IMR-90 (cell line): ENCODE results near the gene UBASH3A.

Experiments
- MXI1 ChIP-seq: IDR thresholded peaks from 2 replicates; pipeline ENCODE4 v1.6.1; 2012; ENCODE audit warnings: low read depth, mild to moderate bottlenecking, low read length, moderate library complexity, borderline replicate concordance
- TF ChIP-seq, protein P1 (sequence below): conservative IDR thresholded peaks from 2 replicates; pipeline ENCODE4 v1.5.1; 2012; ENCODE audit warnings: mild to moderate bottlenecking, low read depth, low read length, improper control_type of control experiment

DNA sequence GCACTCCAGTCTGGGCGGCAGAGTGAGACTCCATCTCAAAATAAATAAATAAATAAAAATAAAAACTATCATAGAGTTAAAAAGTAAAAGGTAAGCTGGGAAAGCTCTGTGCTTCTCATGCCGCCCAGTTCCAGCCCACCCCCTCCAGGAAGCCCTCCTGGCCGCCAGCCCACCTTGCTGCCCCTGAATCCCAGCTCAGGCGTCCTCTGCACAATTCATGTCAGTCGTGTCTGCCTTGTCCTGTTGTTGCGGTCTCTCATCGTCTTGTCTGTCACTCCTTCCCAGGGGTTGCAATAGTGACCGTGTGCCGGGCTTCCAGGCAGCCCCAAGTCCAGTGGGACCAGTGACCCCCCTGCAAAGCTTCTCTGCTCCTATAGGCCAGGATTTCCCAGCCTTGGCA lies 48.2 kb downstream of the UBASH3A start:
- TF ChIP-seq, protein P1, sequence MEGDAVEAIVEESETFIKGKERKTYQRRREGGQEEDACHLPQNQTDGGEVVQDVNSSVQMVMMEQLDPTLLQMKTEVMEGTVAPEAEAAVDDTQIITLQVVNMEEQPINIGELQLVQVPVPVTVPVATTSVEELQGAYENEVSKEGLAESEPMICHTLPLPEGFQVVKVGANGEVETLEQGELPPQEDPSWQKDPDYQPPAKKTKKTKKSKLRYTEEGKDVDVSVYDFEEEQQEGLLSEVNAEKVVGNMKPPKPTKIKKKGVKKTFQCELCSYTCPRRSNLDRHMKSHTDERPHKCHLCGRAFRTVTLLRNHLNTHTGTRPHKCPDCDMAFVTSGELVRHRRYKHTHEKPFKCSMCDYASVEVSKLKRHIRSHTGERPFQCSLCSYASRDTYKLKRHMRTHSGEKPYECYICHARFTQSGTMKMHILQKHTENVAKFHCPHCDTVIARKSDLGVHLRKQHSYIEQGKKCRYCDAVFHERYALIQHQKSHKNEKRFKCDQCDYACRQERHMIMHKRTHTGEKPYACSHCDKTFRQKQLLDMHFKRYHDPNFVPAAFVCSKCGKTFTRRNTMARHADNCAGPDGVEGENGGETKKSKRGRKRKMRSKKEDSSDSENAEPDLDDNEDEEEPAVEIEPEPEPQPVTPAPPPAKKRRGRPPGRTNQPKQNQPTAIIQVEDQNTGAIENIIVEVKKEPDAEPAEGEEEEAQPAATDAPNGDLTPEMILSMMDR = no peak
- TF ChIP-seq MXI1 = no peak
